Right kidney (tissue), 1 donor: ENCODE data around the gene LHX3.

Source experiments
- DNase-seq: peaks from one replicate; pipeline ENCODE4 v3.0.0-alpha.2; 2016

The LHX3 gene

DNA sequence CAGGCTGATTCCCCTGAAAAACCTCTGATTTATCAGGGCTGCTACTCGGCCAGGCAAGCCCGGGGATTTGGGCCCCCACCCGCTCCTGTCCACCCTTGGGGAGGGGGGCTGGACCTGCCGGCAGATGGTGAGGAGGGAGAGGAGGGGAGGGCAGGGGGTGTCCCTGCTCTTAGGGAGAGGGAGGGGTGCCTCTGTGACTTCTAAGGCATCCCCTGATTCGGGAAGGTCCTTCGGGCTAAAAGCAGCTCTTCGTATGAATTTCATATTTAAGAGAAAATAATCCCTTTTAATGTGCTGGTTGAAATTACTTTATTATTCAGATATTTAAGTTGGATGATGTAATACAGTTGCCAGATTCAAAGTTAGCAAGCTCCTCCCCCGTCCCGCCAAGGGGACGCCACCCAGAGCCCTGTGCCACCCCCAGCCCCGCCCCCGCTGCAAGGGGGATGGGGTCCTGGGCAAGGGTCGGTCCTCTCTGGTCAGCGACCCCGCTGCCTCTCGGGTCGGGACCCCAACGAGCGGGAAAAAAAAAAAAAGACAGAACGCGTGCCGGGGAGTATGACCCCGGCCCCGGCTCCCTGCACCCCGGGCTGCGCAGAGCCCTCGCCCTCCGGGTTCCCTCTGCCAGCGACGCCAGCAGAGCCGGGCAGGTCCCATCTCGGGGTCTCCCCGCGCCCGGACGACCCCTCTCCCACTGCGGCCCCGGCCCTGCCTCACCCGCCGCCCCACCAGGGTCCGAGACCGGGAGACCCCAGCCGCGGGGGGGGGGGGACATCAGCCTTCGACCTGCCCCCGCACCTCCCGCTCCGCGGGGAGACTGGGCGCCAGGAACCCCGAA lies 12.4 kb downstream of the LHX3 start:
- no peak for DNase-seq

DNA sequence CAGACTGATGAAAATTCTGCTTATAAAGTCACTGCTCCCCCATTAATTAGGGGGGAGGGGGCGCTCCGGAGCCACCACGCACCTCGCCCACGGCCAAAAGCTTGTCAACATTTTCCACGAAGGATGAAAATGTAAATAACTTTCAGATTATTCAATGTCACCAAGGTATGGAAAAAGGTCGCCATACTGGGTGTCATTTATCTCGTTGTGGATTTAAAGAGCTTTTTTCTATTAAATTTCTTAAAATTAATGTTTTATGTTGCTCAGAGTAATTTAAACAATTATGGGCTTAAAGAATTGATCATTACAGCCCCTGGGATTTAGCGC lies 13.0 kb downstream of the LHX3 start:
- no peak for DNase-seq

DNA sequence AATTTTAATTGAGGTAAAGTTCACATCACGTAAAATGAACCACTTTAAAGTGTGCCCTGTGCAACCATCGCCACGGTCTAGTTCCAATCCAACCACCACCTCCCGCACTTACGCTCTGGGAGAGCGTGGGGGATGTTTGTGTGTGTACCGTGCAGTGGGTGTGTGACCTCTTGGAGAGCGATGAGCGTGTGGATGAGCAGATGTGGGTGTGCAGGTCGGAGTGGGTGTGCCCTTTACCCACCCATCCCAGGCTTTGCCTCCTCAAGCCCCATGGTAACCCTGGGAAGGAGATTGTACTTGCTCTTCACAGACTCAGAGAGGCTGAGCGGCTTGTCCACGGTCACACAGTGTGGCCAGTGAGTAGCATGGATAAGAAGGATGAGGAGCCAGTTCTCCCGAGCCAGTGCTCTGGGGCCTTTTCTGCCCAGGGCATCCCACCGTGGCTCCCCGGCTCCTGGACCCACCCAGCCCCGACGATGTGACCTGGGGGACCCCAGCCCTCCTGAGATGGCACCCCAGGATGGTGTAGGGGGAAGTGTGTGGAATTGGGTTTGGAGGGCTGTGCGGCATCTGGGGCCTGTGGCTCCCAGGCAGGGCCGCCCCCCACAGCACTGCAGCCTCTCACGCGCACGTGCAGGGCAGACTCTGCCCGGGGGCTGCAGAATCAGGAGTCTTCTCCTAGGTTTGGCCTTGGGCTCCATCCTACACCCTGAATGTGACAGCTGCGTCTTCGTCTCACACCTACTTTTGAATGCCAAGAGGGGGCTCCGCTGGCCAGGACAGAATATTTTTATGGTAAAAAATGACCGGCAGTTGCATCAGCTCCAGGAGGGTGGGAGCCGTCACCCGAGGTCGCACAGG lies 13.6 kb downstream of the LHX3 start:
- no peak for DNase-seq

DNA sequence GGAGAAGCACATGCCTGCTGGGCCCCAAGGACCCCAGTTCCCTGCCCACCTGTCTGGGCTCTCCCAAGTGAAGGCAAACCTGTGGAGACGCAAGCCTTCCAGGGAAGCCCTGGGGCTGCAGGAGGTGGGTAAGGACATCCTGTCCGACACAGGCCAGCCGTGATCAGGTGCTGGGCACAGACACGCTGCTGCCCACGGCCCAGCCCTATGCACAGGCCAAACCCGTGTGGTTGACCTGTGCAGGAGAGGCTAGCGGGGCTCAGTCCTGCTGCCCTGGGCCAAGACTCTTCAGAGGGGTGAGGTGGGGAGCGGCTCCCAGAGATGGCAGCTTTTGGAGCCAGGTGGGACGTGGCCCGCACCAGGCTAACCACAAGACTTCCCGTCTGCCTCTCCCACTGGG lies 14.3 kb downstream of the LHX3 start:
- no peak for DNase-seq

DNA sequence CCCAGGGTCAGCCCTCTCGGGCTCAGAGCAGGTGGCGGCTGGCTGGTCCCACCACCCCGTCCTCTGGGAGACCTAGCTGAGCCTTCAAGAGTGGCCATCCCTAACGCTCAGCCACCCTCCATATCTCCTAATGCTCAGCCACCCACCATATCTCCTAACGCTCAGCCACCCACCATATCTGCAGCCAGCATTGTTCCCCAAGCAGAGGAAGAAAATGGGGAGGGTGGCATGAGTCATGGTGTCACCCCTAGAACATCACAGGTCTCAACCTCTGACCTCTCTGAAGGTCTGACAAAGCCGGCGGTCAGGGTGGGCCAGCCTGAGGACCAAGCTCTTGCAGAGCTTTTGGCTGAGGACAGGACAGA lies 14.7 kb downstream of the LHX3 start:
- DNase-seq: no peak

DNA sequence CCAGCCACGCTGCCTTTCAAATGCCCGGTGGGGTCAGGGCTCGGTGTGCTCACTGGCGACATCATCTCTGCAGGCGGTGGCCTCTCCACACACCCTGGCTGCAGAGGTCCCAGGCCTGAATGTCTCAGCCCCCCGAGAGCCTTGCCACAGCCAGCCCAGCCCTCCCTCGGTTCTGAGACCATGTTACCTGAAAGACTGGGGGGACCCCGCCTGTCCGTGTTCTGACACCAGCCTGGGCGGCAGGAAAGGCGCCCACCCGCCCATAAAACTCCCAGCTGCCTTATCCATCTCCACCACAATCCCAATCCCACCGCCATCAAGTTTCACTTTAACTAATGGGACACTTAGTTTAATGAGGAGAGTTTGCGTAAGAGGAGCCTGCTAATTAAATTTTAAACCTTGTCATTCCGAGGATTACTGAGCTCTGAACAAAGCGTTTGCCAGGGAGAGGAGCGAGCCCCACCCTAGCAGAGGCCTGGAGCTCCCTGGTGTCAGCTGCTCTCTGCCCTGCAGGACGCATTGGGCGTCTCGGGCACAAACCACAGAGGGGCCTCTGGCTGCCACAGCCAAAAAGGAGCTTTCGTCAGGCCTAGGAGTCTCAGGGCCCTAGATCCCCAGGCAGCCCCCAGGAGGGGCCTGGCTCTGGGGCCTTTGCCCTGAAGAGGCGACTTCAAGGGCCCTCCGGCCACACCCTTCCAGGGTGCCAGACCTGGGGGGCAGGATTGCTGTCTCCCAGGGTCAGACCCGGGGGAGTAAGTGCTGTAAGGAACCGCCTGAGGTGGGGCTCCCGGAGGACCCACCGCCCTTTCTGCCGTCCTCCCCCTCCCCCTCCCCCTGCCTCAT lies 15.3 kb downstream of the LHX3 start:
- no peak for DNase-seq

DNA sequence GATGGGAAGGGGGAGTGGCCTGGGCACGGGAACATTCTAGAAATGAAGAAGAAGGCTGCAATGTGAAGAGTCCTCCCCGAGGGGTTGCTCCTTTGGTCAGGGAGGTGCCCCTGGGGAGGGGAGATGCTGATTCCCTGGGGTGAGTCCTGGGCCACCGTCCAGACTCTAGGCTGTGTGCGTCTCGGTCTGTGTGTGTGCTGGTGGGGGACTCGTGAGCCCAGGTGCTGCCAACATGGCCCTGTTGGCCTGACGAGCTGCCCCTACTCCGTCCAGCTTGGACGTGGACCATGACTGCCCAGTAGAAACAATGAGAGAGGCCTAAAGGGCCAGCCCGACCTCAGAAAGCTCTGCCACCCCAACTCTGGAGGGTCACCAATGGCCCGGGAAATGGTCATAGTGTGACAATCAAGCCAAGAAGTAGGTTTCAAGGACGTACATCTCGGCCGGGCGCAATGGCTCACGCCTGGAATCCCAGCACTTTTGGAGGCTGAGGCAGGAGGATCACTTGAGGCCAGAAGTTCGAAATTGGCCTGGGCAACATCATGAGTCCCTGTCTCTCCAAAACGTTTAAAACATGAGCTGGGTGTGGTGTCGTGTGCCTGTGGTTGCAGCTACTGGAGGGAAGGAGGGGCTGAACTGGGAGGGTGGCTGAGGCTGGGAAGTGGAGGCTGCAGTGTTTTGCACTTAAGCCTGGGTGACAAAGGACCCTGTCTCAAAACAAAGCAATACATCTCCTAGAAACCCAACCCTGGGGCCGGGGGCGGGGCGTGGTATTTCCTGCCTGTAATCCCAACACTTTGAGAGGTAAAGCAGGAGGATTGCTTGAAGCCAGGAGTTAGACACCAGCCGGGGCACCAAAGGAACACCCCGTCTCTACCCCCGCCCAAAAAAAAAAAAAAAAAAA lies 17.0 kb downstream of the LHX3 start:
- DNase-seq: no peak

DNA sequence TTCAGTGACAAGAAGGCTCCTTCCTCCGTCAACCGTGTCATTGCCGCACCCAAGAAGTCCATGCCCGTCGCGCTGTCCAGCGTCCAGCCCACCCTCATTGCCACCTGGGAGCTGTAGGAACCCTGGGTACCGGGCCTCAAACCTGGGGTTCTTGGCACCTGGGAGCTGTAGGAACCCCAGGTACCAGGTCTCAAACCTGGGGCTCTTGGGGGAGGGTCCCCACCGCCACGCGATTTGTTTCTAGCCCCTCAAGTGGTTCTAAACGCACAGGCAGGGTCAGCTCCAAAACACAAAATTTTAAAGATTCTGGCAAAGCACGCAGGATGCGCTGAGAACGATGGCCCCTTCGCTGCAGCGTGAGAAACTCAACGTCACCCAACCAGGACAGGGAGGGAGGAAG lies 17.7 kb downstream of the LHX3 start:
- no peak for DNase-seq

DNA sequence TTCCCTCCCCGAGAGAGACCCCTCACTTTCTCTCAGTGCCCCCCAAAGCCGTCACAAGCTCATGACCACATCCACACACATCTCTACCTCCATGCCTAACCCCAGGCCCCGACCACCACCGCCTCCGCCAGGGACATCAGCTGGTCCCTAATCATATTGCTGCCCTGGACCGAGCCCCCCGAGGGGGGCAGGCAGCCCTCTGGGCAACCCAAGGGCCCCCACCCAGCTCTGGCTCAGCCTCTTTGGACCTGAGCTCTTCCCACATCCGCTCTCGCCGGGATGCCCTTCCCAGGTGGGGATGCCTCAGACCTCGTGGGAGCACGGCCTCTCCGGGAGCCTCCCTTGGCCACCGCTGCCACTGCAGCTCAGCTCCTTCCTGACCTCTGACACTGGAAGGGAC lies 18.5 kb downstream of the LHX3 start:
- DNase-seq: no peak

DNA sequence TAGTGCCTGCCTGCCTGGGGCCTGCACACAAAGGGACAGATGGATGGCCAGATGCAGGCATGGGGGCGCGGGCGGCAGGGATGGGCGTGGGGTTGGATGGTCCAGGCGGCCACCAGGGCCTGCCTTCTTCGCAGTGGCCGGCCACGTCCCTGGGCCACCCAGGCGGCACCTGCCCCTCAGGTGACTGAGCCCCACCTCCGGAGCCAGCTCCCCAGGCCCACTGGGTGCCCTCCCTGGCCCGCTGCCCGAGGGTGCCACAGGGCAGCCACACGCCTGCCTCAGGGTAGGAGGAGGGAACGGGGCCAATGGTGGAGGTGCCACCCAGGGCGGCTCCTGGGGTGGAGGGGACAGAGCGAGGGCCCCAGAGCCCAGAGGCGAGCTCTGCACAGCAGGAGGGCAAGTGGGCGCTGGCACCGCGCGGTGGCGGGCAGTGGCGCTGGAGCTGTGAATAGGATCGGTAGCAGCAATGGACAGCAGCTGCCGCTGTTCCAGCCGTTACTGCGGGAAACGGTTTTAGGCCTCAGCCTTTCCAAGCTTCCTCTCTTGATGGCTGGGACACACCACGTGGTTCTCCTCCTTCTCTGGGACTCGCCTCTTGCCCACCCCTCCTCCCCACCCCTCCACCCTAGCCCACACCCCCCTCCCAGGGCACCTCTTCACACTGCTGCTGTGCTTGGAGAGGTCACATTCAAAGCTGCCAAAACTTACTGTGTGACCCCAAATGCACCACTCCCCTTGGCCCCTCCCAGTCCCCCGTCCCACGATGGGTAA lies 19.1 kb downstream of the LHX3 start:
- DNase-seq: no peak

DNA sequence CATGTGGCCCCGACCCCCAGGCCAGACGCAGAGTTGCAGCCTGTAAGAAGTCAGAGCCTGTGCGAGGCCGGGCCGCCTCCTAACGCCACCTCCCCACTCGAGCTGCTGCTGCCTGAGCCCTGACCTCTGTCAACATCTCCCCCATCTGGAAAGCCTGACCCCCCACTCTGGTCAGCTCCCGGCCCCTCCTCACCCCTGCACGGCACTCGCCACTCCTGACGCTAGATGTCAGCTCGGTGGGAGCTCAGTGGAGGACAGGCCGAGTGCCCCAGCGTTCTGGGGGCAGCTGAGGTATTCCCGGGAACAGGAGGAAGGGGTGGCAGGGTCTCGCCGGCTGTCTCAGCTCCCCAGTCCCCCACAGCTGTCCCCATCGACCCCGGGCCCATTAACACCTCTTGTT lies 19.9 kb downstream of the LHX3 start:
- DNase-seq: no peak

DNA sequence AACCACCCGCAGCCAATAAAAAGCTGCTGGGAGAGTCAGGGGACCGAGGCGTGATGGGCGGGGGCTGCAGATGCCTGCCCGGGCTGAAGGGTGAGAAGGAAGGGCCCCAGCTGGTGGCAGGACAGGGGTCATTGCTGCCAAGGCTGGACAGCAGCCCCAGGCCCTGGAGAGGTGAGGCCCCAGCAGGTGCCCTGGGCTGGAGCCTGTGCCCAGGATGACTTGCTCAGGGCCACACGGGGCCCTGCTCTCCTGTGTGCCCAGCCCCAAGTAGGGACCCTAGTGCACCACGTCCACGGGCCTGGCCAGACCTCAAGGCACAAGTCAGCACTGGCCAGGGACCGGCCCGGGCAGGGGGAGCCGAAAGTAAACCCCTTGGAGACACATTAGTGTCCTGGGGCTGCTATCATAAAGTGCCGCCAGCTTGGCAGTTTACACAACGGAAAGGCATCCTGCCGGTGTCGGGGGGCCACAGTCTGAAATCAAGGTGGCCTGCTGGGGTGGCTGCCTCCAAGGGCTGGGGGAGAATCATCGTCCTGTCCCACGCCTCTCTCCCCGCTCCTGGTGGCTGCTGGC lies 22.0 kb downstream of the LHX3 start:
- no peak for DNase-seq

DNA sequence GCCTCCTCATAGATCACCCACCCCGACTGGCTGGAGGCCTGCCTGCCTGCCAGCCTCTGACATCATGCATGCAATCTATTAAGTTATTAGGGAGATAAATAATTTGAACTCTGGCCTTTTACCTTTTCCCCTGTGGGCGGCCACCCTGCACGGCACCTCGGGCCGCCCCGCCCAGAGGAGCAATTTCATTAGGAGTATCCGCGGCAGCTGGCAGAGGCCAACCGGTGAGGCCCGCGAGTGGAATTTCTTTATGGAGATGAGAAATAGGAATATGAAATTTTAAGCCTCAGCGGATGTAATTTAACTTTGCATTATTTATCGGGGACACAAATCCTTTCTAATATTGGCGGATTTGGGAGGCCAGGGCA lies 22.5 kb downstream of the LHX3 start:
- no peak for DNase-seq

DNA sequence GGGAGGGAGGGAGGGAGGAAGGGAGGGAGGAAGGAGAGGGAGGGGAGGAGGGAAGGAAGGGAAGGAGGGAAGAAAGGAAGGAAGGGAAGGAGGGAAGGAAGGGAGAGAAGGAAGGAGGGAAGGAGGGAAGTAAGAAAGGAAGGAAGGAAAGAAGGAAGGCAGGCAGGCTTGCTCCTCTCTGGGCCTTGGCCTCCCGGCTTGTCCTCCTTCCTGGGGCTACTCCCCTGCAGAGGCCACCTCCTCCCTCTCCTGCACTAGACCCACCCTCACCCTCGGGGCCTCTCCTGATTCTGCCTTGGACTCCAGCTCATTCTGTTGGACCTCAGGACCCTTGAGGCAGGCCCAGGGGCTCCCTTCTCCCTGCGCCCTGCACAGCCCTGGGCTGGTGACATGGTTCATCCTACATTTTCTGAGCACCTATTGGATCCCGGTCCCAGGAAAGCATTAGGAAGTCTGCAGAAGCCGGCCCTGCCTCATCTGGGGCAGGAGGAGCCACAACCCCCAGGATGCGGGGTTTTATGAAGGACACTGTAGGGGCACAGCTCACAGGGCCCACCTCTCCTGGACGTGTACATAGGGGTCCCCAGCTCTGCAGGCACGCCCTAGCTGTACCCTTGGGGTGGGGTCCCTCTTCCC lies 23.0 kb downstream of the LHX3 start:
- DNase-seq: no peak

DNA sequence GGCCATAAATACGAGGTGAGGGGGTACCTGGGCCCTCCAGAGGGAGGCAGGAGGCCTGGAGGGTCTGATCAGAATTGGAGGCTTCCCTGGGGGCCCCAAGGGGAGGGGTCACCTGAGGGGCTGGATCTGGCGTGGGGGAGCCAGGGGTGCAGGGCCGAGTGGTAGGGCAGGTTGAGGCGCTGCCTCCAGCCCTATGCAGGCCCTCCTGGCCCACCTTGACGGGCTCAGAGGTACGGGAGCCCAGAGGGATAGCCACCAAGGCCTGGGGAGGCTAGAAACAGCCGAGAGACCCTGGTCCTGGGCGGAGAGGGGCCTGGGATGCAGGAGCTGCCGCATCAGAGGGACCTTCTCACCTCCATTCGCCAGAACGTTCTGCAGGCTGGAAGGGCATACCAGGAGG lies 24.3 kb downstream of the LHX3 start:
- DNase-seq: no peak

DNA sequence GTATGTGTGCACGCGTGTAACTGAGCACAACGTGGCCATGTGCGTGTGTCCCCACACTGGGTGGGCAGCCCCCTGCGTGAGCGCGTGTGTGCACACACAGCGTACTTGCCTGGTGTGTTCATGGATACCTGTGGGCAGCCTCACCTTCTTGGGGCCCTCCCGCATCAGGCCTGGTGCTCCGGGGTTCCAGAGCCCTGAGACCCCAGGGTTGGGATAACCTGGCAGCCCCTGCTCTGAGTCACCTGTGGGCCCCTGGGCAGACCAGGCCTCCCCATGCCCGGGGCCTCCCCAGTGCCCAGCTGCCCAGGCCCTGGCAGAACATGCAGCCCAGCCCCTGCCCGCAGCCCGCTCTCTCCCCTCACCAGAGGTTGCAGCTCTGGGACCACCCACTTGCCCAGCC lies 25.2 kb downstream of the LHX3 start:
- no peak for DNase-seq

DNA sequence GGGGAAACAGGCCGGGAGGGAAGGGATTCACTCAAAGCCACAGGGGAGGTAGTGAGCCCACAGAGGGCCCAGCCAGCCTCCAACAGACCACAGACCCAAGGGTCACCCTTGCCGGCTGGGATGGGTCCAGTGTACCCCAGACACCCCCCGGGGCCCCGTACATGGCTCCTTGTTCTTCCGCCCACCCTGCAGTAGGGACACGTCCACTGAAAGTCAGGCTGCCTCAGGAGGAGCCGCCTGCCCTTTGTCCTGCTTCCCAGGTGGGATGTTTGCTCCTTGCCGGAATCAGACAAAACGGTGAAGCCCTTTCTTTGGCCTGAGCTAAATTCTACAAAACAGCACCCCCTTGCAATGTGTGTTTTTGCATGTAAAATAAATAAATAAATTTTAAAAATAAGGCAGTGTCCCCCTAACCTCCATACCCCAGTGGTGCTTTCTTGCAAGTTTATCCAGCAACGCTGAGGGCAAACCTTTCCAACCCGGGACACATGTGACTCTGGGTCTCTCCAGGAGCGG lies 25.8 kb downstream of the LHX3 start:
- no peak for DNase-seq

DNA sequence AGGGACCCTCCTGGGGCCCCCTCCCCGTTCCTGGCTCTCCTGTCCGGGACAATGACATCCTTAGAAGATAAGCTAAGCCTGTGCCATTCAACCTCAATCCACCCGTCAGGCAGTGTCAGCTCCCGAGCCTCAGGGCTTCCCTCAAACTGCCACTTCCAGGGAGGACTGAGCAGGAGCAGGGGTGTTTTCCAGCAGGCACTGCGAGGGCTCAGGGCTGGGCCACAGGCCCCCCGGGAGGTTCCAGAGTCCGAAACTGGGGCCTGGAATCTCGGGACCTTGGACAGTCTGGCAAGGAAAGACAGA lies 26.2 kb downstream of the LHX3 start:
- no peak for DNase-seq

DNA sequence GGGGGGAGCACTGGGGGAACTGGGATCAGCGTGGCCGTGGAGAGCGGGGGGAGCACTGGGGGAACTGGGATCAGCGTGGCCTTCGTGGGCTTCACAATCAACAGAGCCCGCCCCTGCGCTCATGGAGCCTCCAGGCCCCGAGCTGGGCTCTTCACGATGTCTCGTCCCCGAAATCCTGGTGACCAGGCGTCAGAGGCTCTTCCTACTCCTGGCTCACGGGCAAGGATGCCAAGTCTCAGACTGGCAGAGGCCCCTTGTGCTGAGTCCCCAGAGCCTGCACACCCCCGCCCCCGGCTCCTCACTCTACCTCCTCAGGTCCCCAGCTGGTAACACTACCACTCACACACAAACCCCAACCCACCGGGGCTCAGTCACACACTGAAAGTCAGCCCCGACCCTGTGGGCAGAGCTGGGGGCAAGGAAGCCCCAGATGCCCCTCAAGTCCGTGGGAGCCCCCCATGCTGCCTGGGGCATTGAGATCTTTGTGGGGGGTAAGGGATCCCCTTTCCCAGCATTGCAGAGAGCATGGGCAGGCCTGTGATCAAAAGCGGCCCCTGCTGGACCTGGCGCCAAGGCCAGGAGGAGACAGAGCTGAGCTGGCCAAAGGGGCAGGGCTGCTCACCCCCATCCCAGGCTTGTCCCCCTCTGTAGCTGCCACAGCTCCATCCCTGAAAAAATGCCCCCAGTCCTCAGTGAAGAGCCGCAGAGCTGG lies 26.7 kb downstream of the LHX3 start:
- DNase-seq: no peak

DNA sequence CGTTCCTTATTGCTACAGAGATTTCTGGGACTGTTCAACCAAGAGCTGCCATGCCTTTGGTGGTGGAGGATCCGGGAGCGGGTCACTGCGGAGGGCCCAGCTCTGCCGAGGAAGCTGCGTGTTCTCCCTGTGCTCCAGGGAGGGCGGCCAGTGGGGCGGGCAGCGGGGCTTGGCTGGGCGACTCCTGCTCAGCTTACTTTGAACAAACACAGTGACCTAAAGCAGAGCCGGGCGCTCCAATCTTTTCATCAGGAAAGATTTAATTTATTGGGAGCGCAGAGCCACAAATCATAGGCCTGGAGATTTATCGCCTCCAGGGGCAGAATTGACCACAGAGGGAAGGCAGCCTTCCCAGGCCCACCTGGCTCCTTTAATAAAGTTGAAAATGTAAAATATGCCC lies 27.7 kb downstream of the LHX3 start:
- DNase-seq: no peak
